Measurements from ENCODE around the gene ATP8B1.
A peak's percentile ranks its signal among the peaks of the same experiment; 100 is the strongest.
"Not testable (repeated sequence)": the region's sequence is repeated elsewhere in the genome, so short reads cannot be mapped to it uniquely, and the experiment has no call there.

Gene ATP8B1

DNA sequence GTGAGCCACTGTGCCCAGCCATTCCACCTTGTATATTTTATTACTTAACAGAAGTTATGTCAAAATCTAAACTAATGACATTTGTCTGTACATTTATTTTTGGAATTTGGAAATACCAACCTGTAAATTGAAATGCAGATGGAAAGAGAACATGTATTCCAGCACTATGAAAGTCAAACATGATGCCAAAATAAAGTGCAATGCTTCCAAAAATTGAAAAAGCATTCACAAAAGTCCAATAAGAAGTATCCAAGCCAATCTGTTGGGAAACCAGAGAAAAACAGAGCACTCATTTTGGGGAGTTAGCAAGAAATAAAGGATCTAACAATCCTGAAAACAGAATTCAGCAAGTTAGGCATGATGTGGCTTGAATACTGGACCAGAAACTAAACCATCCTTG is 151.2 kb downstream of the ATP8B1 start:
- H3K27me3 Mint-ChIP-seq: no peaks in the 10 kb centered on the region
- ATAC-seq (ENCODE audit: low read depth) (no peak), DNase-seq (ENCODE audit: low spot score in 2 of 2) (no peak)
- no peak overlapping the region for H3K4me3 Mint-ChIP-seq
- peaks cover 17% of the 10 kb centered on the region for H3K4me1 Mint-ChIP-seq
- peaks cover 20% of the 10 kb centered on the region for H3K36me3 Mint-ChIP-seq
- H3K9me3 Mint-ChIP-seq: peaks cover 4% of the 10 kb centered on the region
- peak overlapping the region; percentile 31 for H3K27ac Mint-ChIP-seq

DNA sequence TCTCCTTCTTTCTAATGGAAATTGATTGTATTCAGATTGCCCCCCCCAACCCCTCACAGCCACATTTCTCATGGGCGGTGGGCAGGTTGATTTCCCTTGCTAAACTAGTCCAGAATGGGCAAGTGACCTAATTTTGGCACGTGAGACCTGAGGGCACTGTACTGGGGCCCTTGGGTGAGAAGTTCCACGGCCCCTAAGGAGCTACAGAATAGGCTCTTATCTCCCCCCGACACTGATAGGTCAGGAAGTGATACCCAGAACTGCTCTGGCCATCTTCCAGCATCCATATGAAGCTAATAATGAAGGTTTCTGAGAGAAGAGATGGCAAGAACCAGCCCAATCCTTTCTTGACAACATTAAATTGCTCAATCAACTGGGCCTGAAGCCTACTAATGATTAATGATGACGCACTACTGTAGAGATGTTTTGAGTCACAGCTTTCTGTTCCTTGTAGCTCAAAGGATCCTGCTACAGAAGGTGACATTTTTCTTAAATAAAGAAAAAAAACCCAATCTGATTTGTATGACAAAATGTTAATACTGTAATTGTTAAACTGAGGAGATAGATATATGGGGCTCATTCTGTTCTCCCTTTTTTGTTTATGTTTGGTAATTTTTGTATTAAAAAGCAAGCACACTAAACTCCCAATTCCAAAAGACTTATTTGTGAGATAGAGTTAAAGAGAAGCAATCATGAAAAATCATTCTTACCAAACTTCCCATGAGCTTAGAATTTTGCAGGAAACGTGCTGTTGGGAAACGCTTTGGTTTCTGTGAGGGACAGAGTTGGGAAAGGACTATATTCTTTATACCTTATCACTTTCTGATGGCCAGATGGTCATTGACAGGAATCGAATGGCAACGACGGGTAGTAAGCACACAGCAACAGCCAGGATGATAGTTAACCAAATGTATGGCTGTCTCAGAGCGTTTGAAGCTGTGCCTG is 153.3 kb downstream of the ATP8B1 start:
- DNase-seq (ENCODE audit: low spot score in 2 of 2) (no peak), ATAC-seq (ENCODE audit: low read depth) (peak; percentile 82)
- Mint-ChIP-seq H3K36me3 (peaks cover 18% of the 10 kb centered on the region), H3K9me3 (no peaks in the 10 kb centered on the region), H3K27me3 (no peaks in the 10 kb centered on the region), H3K4me1 (peaks cover 26% of the 10 kb centered on the region), H3K4me3 (no peak overlapping the region), H3K27ac (peak overlapping the region; percentile 67)

DNA sequence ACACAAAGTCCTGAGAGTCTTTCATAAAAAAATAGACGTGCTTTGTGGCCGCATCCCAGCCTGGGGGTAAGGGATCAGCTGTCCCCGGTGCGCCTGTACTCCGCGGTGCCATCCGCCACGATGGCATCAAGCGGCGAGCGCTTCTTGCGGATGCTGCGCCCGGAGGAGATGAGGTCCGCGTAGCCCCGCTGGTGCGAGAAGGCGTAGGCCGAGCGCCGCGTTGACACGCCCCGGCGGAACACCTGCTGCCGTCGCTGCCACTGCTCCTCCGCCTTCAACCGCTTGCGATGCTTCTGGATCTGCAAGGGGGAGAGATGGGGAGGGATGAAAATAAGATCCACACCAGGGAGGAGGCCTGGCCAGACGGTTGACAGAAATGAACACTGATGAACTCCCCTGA is 154.7 kb downstream of the ATP8B1 start:
- DNase-seq (ENCODE audit: low spot score in 2 of 2) (no peak), ATAC-seq (ENCODE audit: low read depth) (no peak)
- H3K4me1 Mint-ChIP-seq: peaks cover 27% of the 10 kb centered on the region
- H3K27me3 Mint-ChIP-seq: no peaks in the 10 kb centered on the region
- H3K9me3 Mint-ChIP-seq: no peaks in the 10 kb centered on the region
- H3K36me3 Mint-ChIP-seq: peaks cover 17% of the 10 kb centered on the region
- no peak overlapping the region for H3K4me3 Mint-ChIP-seq
- H3K27ac Mint-ChIP-seq: no peak overlapping the region

DNA sequence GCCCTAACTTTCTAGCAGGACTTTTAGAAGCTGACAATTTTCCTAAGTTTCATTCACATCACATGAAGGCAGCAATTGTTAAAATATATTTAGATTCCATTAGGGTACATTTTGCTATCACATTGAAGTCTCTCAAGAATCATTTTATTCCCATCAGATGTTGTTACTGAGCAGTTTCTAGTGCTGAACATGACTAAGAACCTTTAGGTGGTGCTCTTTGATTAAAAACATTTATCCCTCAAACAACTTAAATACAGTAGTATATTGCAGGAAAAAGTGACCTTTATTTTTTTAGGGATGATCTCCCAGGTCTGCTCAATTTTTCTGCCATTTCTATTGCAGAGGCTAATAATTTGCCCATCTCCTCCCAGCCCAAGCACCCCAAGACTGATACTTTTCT is 158.6 kb downstream of the ATP8B1 start:
- ATAC-seq (ENCODE audit: low read depth) (no peak), DNase-seq (ENCODE audit: low spot score in 2 of 2) (no peak)
- Mint-ChIP-seq H3K4me1 (peaks cover 23% of the 10 kb centered on the region), H3K4me3 (no peak overlapping the region), H3K27ac (no peak overlapping the region), H3K9me3 (no peaks in the 10 kb centered on the region), H3K36me3 (peaks cover 28% of the 10 kb centered on the region), H3K27me3 (no peaks in the 10 kb centered on the region)

DNA sequence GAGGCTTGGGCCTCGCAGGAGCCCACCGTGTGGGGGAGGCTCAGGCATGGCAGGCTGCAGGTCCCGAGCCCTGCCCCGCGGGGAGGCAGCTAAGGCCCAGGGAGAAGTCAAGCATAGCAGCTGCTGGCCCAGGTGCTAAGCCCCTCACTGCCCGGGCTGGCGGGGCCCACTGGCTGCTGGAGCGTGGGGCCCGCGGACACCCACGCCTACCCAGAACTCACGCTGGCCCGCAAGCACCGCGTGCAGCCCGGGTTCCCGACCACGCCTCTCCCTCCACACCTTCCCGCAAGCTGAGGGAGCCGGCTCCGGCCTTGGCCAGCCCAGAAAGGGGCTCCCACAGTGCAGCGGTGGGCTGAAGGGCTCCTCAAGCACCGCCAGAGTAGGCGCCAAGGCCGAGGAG is 159.4 kb downstream of the ATP8B1 start:
- DNase-seq (ENCODE audit: low spot score in 2 of 2); ATAC-seq (ENCODE audit: low read depth): not testable (repeated sequence)

DNA sequence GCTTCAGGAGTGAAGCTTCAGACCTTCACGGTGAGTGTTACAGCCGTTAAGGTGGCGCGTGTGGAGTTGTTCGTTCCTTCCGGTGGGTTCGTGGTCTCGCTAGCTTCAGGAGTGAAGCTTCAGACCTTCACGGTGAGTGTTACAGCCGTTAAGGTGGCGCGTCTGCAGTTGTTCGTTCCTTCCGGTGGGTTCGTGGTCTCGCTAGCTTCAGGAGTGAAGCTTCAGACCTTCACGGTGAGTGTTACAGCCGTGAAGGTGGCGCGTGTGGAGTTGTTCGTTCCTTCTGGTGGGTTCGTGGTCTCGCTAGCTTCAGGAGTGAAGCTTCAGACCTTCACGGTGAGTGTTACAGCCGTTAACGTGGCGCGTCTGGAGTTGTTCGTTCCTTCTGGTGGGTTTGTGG is 160.7 kb downstream of the ATP8B1 start:
- H3K27me3 Mint-ChIP-seq; H3K9me3 Mint-ChIP-seq; H3K27ac Mint-ChIP-seq; DNase-seq (ENCODE audit: low spot score in 2 of 2); ATAC-seq (ENCODE audit: low read depth); H3K4me3 Mint-ChIP-seq: not testable (repeated sequence)
- Mint-ChIP-seq H3K36me3 (peaks cover 31% of the 10 kb centered on the region), H3K4me1 (peaks cover 24% of the 10 kb centered on the region)

More for the DNA sequence above, 159.4 kb downstream of the ATP8B1 start:
- Mint-ChIP-seq H3K36me3 (peaks cover 27% of the 10 kb centered on the region), H3K4me1 (peaks cover 20% of the 10 kb centered on the region)
- not testable (repeated sequence) for H3K27ac Mint-ChIP-seq, H3K9me3 Mint-ChIP-seq, H3K27me3 Mint-ChIP-seq, H3K4me3 Mint-ChIP-seq

DNA sequence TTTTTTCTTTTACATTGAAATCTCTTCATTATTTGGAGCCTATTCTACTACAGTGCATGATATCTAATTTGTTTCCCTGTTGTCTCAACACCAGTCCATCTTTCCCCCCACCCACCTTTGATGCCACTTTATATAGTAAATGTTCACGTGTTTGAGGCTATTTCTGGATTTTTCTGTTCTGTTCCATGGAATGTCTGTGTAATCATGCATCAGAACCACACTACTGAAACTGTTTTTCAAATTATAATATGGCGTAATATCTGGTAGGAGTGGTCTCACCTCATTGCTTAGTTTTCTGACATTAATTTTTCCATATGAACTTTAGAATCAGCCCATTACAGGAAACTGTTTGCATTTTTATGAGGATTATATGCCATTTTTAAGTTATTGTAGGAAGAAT is 162.4 kb downstream of the ATP8B1 start:
- Mint-ChIP-seq H3K36me3 (peaks cover 31% of the 10 kb centered on the region), H3K4me1 (peaks cover 22% of the 10 kb centered on the region), H3K27me3 (no peaks in the 10 kb centered on the region), H3K4me3 (no peak overlapping the region), H3K27ac (no peak overlapping the region), H3K9me3 (no peaks in the 10 kb centered on the region)
- ATAC-seq (ENCODE audit: low read depth) (no peak), DNase-seq (ENCODE audit: low spot score in 2 of 2) (no peak)

DNA sequence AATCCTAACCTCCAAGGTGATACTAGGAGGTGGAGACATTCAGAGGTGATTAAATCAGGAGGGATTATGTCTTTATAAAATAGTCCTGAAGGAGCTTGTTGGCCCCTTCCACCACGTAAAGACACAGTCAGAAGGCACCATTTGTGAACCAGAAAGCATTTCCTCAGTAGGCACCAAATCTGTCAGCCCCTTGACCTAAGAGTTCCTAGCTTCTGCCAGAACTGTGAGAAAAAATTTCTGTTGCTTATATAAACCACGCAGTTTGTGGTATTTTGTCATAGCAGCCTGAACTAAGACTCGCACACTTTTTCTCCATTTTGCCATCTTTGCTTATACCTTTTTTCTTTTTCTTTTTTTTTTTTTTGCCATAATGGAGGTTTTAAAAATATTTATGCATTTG is 162.9 kb downstream of the ATP8B1 start:
- Mint-ChIP-seq H3K4me3 (no peak overlapping the region), H3K9me3 (no peaks in the 10 kb centered on the region), H3K4me1 (peaks cover 24% of the 10 kb centered on the region), H3K27me3 (no peaks in the 10 kb centered on the region), H3K36me3 (peaks cover 30% of the 10 kb centered on the region), H3K27ac (peak overlapping the region; percentile 57)
- no peak for DNase-seq (ENCODE audit: low spot score in 2 of 2)
- no peak for ATAC-seq (ENCODE audit: low read depth)

DNA sequence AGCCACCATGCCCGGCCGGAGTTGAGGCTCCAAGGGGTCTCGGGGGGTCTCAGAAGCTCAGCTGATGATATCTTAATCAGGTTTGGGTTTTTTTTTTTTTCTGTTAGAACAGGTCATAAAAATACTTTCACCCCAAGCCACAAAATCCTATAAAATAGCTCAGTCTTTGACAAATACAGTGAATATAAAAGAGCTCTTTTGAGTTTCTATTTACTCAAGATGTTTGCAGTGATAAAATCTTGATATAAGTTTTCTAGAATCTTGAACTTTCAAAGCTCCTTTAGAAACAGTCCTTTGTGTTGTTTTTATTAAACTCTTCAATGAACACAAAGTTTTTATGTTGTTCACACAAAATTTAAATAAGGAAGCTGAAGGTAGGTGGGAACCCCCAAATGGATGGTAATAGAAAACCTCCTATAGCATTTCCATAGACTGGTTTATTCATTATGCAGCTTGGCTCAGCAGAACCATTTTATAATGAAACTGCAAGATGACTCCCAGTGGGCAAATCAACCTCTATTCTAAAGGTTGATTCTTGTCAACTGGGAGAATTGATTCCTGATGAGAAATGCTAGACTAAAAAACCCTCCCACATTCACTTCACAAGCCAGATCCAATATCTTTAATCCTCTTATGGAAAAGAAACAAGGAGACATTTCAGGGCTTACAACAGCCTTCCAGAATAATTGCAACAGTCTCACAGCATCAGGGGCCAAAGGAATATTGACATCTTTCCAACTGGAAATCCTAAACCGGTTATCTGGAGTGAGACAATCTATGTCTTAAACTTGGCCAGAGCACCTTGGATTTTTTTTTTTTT is 167.9 kb downstream of the ATP8B1 start:
- no peak overlapping the region for H3K27ac Mint-ChIP-seq
- H3K27me3 Mint-ChIP-seq: no peaks in the 10 kb centered on the region
- H3K4me1 Mint-ChIP-seq: peaks cover 20% of the 10 kb centered on the region
- ATAC-seq (ENCODE audit: low read depth): no peak
- H3K4me3 Mint-ChIP-seq: no peak overlapping the region
- H3K9me3 Mint-ChIP-seq: no peaks in the 10 kb centered on the region
- DNase-seq (ENCODE audit: low spot score in 2 of 2): no peak
- peaks cover 14% of the 10 kb centered on the region for H3K36me3 Mint-ChIP-seq

DNA sequence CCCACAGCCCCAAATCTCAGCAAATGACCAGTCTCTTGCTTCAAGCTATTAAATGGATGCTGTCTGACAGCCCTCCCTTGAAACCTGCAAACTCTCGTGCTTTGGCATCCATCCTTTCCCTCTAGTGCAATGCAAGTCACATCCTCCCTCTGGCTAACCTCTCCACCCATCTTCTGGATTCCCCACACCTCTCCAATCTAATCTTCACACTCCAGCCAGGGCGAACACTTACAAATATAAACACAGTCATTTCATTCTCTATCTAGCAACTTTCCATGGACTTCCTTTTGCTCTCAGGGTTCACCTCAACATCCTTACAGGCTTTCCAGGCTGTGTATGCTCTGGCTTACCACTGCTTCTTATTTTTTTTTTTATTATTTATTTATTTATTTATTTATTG is 171.4 kb downstream of the ATP8B1 start:
- H3K9me3 Mint-ChIP-seq: no peaks in the 10 kb centered on the region
- DNase-seq (ENCODE audit: low spot score in 2 of 2) (no peak), ATAC-seq (ENCODE audit: low read depth) (no peak)
- H3K36me3 Mint-ChIP-seq: peaks cover 5% of the 10 kb centered on the region
- peak overlapping the region; percentile 93 for H3K27ac Mint-ChIP-seq
- H3K4me1 Mint-ChIP-seq: peaks cover 15% of the 10 kb centered on the region
- peak overlapping the region; percentile 99 for H3K4me3 Mint-ChIP-seq
- no peaks in the 10 kb centered on the region for H3K27me3 Mint-ChIP-seq

DNA sequence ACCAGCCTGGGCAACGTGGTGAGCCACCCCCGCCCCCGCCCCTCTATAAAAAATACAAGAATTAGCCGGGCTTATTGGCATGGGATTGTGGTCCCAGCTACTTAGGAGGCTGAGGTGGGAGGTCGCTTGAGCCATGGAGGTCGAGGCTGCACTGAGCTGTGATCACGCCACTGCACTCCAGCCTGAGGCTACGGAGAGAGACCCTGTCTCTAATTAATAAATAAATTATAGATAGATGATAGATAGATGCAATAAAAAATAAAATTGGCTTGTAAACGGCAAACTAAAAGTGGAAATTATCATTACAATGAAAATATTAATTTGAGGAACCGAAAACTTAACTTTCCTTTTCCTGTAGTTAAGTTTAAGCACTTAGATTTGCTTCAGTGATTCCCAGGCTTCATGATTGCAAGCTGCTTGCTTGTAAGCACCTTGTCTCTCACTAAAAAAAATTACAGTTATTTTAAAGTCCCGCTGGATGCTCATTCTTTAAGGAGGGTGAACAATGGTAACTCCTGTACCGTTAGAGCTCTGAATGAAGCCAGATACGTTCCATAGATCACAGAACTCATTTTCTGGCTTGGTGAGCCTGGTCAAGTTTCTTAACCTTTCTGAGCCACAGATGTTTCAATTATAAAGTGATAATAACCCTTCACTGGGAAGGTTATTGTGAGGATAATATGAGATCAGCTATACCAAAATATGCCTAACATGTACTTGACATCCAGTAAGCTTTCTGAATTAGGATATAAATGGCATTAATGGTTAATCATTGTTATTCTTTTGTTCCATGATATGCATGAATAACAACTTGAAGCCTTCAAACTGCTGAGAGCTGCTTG is 172.1 kb downstream of the ATP8B1 start:
- H3K36me3 Mint-ChIP-seq: peaks cover 2% of the 10 kb centered on the region
- peak overlapping the region; percentile 93 for H3K27ac Mint-ChIP-seq
- no peaks in the 10 kb centered on the region for H3K9me3 Mint-ChIP-seq
- peak overlapping the region; percentile 99 for H3K4me3 Mint-ChIP-seq
- DNase-seq (ENCODE audit: low spot score in 2 of 2) (peak in 1 of 2 donors; percentile 11), ATAC-seq (ENCODE audit: low read depth) (peak; percentile 53)
- no peaks in the 10 kb centered on the region for H3K27me3 Mint-ChIP-seq
- peaks cover 12% of the 10 kb centered on the region for H3K4me1 Mint-ChIP-seq

DNA sequence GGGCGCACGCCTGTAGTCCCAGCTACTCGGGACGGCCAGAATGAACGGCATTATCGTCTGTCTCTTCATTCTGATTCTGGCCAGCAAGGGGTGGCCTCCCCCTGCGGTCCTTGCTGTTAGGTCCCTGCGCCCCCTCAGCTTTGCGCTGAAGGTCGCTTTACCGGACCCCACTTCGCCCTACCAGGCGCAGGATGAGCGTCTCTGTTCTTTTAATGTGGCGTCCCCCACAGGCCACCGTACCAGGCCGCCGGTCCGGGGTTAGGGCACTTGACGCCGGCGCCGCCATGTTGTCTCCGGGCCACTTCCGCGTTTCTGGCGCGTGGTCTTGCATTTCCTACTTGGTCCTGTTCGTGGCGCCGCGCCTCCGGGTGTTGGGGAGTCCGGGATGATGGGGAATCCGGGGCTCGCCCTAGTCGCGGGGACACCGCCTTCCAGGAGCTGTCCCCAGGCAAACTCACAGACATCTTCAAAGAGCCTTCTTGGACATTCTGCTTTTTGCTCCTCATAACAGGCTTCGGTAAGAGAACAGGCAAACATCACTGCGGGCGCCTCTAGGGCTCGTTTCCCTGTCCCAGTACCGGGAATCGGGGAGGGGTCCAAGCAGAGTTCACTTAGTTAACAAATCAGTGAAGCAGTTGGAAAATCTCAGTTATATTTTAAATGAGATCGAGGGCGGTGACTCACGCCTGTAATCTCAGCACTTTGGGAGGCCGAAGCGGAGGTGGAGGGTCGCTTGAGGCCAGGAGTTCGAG is 172.9 kb downstream of the ATP8B1 start:
- Mint-ChIP-seq H3K27ac (peak overlapping the region; percentile 93), H3K9me3 (no peaks in the 10 kb centered on the region), H3K4me3 (peak overlapping the region; percentile 99), H3K27me3 (no peaks in the 10 kb centered on the region), H3K36me3 (peaks cover 2% of the 10 kb centered on the region), H3K4me1 (peaks cover 9% of the 10 kb centered on the region)
- ATAC-seq (ENCODE audit: low read depth) (peak; percentile 91), DNase-seq (ENCODE audit: low spot score in 2 of 2) (peak; percentile 90 to 91)

DNA sequence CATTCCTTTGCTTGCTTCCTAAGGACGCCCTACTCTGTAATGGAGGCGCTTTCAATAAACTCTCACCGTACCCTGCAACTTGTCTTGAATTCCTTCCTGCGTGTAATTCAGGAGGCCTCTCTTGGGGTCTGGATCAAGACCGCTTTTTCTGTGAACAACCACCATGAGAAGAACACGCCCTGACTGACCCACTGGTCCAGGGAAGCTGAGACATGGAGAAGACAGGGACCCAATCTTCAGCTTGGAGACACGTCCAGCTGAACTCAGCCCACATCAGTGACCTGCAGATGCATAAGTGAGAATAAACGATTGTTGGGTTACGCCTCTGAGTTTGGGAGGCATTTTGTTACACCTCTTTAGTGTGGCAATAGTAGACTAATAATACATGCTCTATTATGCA is 173.7 kb downstream of the ATP8B1 start:
- H3K4me1 Mint-ChIP-seq: peaks cover 9% of the 10 kb centered on the region
- no peak for ATAC-seq (ENCODE audit: low read depth)
- H3K4me3 Mint-ChIP-seq: peak overlapping the region; percentile 99
- no peaks in the 10 kb centered on the region for H3K27me3 Mint-ChIP-seq
- no peaks in the 10 kb centered on the region for H3K9me3 Mint-ChIP-seq
- H3K27ac Mint-ChIP-seq: no peak overlapping the region
- peaks cover 1% of the 10 kb centered on the region for H3K36me3 Mint-ChIP-seq
- no peak for DNase-seq (ENCODE audit: low spot score in 2 of 2)
